HepG2 (cell line): Measurements from ENCODE around the gene CD200. TPM values are rescaled to one million over a fixed set of nuclear protein-coding genes. Genes with fewer than 3 reads are reported as not detected.

Experiments
- ATAC-seq: fragments of 200-7000 bp; cut with Tn5 transposase; 3 replicates; pipeline ENCODE4 v1.9.1; 2020; ENCODE audit warnings: mild to moderate bottlenecking, moderate library complexity
- BruUV-seq: library from RNA; stranded (reverse); fragments of 400-500 nt; replicated peaks from 2 replicates; lab custom pipeline; 2021; lab: Mats Ljungman, UMichigan
- CTCF ChIA-PET: fragments of 300-600 bp; formaldehyde crosslinking; extraction: SDS; loops from one replicate; lab custom pipeline; 2021; ENCODE audit warnings: low total read pairs, inconsistent platforms, low intra/inter-chr PET ratio; lab: Yijun Ruan, JAX
- POLR2A ChIA-PET: fragments of 350-600 bp; sonication (Branson Sonifier 250); formaldehyde crosslinking; loops from one replicate; lab custom pipeline; 2020; ENCODE audit warnings: antibody characterized with exemption, inconsistent platforms; lab: Yijun Ruan, JAX
- DNase-seq: peaks from one replicate; pipeline ENCODE4 v3.0.0-alpha.2; 2015; ENCODE audit warnings: low spot score
- FAIRE-seq: peaks from 3 replicates; lab custom pipeline; 2011; peaks lifted over from hg19 to GRCh38; lab: Jason Lieb, UNC
- H2AFZ ChIP-seq: one replicate; pipeline ENCODE4 v1.6.1; 2011; ENCODE audit warnings: low read length, inconsistent platforms
- H3K27ac ChIP-seq: fragments of 300-600 bp; 3 replicates; pipeline ENCODE4 v1.8.0; 2011; ENCODE audit warnings: mixed run types, mild to moderate bottlenecking, mixed read lengths, low read length, inconsistent platforms; ENCODE audit not compliant: insufficient read depth; ENCODE audit errors: extremely low read length
- H3K27me3 ChIP-seq, 2 experiments: fragments of 200-600 bp in 1 of 2; 2 replicates in 1 of 2; 3 replicates in 1 of 2; pipeline versions ENCODE4 v1.6.0 to v1.8.0; 2011; ENCODE audit warnings: low read length in 2 of 2, mild to moderate bottlenecking in 2 of 2, moderate library complexity in 2 of 2, inconsistent platforms in 1 of 2; ENCODE audit not compliant: insufficient read depth in 2 of 2, control insufficient read depth in 1 of 2
- H3K36me3 ChIP-seq, 2 experiments: fragments of 200-600 bp in 1 of 2; replicated peaks in 1 of 2; 2 replicates in 1 of 2; 3 replicates in 1 of 2; pipeline versions ENCODE4 v1.5.1 to v1.8.0; 2011; ENCODE audit warnings: low read length in 2 of 2, inconsistent platforms in 1 of 2; ENCODE audit not compliant: insufficient read depth in 2 of 2, control insufficient read depth in 1 of 2
- H3K4me1 ChIP-seq: 2 replicates; pipeline ENCODE4 v1.5.1; 2012; ENCODE audit warnings: low read length, inconsistent platforms; ENCODE audit not compliant: insufficient read depth
- H3K4me2 ChIP-seq: 2 replicates; pipeline ENCODE4 v1.6.0; 2011; ENCODE audit warnings: low read depth, low read length, inconsistent platforms
- H3K4me3 ChIP-seq, 3 experiments: fragments of 200-600 bp in 1 of 3; sonication (generic), shearing (Covaris generic) in 1 of 3; replicated peaks in 1 of 3; 2 replicates each; pipeline ENCODE4 v1.5.1; 2011 to 2016; ENCODE audit warnings: low read length in 3 of 3, inconsistent platforms in 2 of 3, low read depth in 2 of 3, mild to moderate bottlenecking in 2 of 3, control low read depth in 1 of 3, mixed read lengths in 1 of 3; ENCODE audit not compliant: insufficient read depth in 1 of 3
- H3K79me2 ChIP-seq: one replicate; pipeline ENCODE4 v1.6.1; 2011; ENCODE audit warnings: low read length, inconsistent platforms; ENCODE audit not compliant: insufficient read depth
- H3K9ac ChIP-seq: 2 replicates; pipeline ENCODE4 v1.6.0; 2011; ENCODE audit warnings: mild to moderate bottlenecking, low read depth, low read length, inconsistent platforms; ENCODE audit not compliant: insufficient read depth
- H3K9me3 ChIP-seq: 2 replicates; pipeline ENCODE4 v1.5.1; 2012; ENCODE audit warnings: mild to moderate bottlenecking, low read length
- H4K20me1 ChIP-seq: 2 replicates; pipeline ENCODE4 v1.6.0; 2011; ENCODE audit warnings: inconsistent platforms, mild to moderate bottlenecking, low read length, moderate library complexity; ENCODE audit not compliant: insufficient read depth
- GABPA ChIP-seq, 2 experiments: IDR thresholded peaks; 2 replicates each; pipeline ENCODE4 v1.6.1; 2011 to 2016; ENCODE audit warnings: low read depth in 2 of 2, low read length in 1 of 2, missing biosample characterization in 1 of 2, missing genetic modification characterization in 1 of 2
- MYC ChIP-seq: sonication (generic); formaldehyde crosslinking; IDR thresholded peaks from 2 replicates; pipeline ENCODE4 v1.9.0; 2021; ENCODE audit warnings: missing genetic modification reagents, borderline replicate concordance
- NFYB ChIP-seq: sonication (generic); formaldehyde crosslinking; IDR thresholded peaks from 2 replicates; pipeline ENCODE4 v1.4.0; 2020; ENCODE audit warnings: missing genetic modification reagents
- PHB2 ChIP-seq: fragments of 450-650 bp; IDR thresholded peaks from 2 replicates; pipeline ENCODE4 v1.6.1; 2018; ENCODE audit not compliant: partially characterized antibody
- TGIF2 ChIP-seq: IDR thresholded peaks from 2 replicates; pipeline ENCODE4 v1.6.1; 2016; ENCODE audit warnings: control low read depth, missing compliant biosample characterization
- THAP7 ChIP-seq: sonication (generic); formaldehyde crosslinking; IDR thresholded peaks from 2 replicates; pipeline ENCODE4 v1.8.1; 2023; ENCODE audit warnings: mild to moderate bottlenecking, missing genetic modification reagents
- ZBTB8A ChIP-seq: sonication (generic); formaldehyde crosslinking; IDR thresholded peaks from 2 replicates; pipeline ENCODE4 v1.4.0; 2020; ENCODE audit warnings: mild to moderate bottlenecking, low read depth, missing genetic modification reagents, borderline replicate concordance
- ZFY ChIP-seq: sonication (generic); formaldehyde crosslinking; IDR thresholded peaks from 2 replicates; pipeline ENCODE4 v1.4.0; 2020; ENCODE audit warnings: missing genetic modification reagents
- ZGPAT ChIP-seq: IDR thresholded peaks from 2 replicates; pipeline ENCODE4 v1.6.1; 2016; ENCODE audit warnings: mild to moderate bottlenecking
- ZNF230 ChIP-seq: sonication (generic); formaldehyde crosslinking; IDR thresholded peaks from 2 replicates; pipeline ENCODE4 v1.4.0; 2020; ENCODE audit warnings: mild to moderate bottlenecking, missing genetic modification reagents
- ZNF510 ChIP-seq: sonication (generic); formaldehyde crosslinking; IDR thresholded peaks from 2 replicates; pipeline ENCODE4 v1.4.0; 2020; ENCODE audit warnings: low read depth, mild to moderate bottlenecking, missing genetic modification reagents
- WGBS: methylation state at CpG from one replicate; pipeline ENCODE4 v1.1.6; 2017; ENCODE audit warnings: low lambda C conversion rate; 5-methylcytosine and 5-hydroxymethylcytosine counted together
- in situ Hi-C: cut with HindIII; loops from 2 replicates; pipeline ENCODE4 v1.10.0; 2017; ENCODE audit warnings: low pct_unique_long_range_greater_than_20kb; ENCODE audit not compliant: extremely low pct_ligation_motif_present
- intact Hi-C: fragments of 100-400 bp; cut with micrococcal nuclease; formaldehyde crosslinking; loops from one replicate; pipeline ENCODE4 v1.10.0; 2022; ENCODE audit not compliant: unreplicated experiment
- polyA plus RNA-seq, 8 experiments: library from polyadenylated mRNA; depleted of rRNA in 3 of 8; stranded (reverse) in 7 of 8; unstranded in 1 of 8; fragments of >200 nt; fragmentation: Illumina TruSeq in 4 of 8; extraction: Trizol in 4 of 8; gene quantifications; 2 replicates each; pipeline versions ENCODE4 v1.2.1 to v1.2.3, GENCODE V29; 2011 to 2016; ENCODE audit warnings: low read depth in 4 of 8, missing spikeins in 1 of 8, mixed read lengths in 1 of 8; ENCODE audit not compliant: insufficient read depth in 1 of 8
- total RNA-seq, 5 experiments: library from RNA; depleted of rRNA; stranded (reverse); fragments of >200 nt; fragmentation: Illumina TruSeq; extraction: Trizol; gene quantifications; 2 replicates each; pipeline ENCODE4 v1.2.3, GENCODE V29; 2016; ENCODE audit warnings: low read depth in 1 of 5
- TF ChIP-seq, protein P1 (sequence below): sonication (generic); formaldehyde crosslinking; IDR thresholded peaks from 2 replicates; pipeline ENCODE4; 2020; ENCODE audit warnings: missing genetic modification reagents, mild to moderate bottlenecking, borderline replicate concordance
- TF ChIP-seq, protein P2 (sequence below): sonication (generic); formaldehyde crosslinking; IDR thresholded peaks from 2 replicates; pipeline ENCODE4 v1.4.0; 2020; ENCODE audit warnings: low read depth, mild to moderate bottlenecking, missing genetic modification reagents

CD200 gene
- total and polyA plus RNA-seq, 2 of the 13 experiments (the other 11 are each of a cell fraction or from before 2014, with no cell fraction given): not detected

DNA sequence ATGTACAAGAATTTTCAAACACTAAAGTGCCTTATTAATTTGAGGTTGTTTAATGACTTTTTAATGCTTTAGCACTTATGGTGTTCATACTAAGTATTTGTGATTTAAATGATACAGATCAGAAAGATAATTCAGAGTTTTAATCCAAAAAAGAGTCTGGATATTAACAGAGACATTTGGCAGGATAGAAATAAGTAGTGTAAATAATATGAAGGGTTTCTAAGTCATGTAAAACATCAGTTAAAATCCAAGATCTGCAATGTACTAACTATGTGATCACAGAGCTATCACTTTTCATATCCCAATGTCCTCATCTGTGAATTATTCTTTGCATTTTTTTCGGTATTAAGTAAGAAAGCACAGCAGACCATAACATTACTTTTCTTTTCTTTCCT is 62.9 kb downstream of the CD200 start:
- ATAC-seq (no peak), FAIRE-seq (no peak), DNase-seq (no peak)
- intact Hi-C loops: no loop called here
- Histone ChIP-seq H3K9me3 (no peaks in the 10 kb centered on the region), H3K4me1 (no peaks in the 10 kb centered on the region), H3K9ac (no peak overlapping the region), H3K36me3 (no peaks in the 10 kb centered on the region)
- POLR2A ChIA-PET: no interaction called here
- TF ChIP-seq, protein P1, sequence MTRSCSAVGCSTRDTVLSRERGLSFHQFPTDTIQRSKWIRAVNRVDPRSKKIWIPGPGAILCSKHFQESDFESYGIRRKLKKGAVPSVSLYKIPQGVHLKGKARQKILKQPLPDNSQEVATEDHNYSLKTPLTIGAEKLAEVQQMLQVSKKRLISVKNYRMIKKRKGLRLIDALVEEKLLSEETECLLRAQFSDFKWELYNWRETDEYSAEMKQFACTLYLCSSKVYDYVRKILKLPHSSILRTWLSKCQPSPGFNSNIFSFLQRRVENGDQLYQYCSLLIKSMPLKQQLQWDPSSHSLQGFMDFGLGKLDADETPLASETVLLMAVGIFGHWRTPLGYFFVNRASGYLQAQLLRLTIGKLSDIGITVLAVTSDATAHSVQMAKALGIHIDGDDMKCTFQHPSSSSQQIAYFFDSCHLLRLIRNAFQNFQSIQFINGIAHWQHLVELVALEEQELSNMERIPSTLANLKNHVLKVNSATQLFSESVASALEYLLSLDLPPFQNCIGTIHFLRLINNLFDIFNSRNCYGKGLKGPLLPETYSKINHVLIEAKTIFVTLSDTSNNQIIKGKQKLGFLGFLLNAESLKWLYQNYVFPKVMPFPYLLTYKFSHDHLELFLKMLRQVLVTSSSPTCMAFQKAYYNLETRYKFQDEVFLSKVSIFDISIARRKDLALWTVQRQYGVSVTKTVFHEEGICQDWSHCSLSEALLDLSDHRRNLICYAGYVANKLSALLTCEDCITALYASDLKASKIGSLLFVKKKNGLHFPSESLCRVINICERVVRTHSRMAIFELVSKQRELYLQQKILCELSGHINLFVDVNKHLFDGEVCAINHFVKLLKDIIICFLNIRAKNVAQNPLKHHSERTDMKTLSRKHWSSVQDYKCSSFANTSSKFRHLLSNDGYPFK: no peak
- TF ChIP-seq ZFY: no peak
- TF ChIP-seq GABPA (IDR thresholded peaks at IDR 0.05; ENCODE audit: low read depth, low read length): no peak
- no peak for TF ChIP-seq GABPA (CRISPR knock-in tag; IDR thresholded peaks at IDR 0.05; ENCODE audit: low read depth)
- no peak for TF ChIP-seq PHB2
- TF ChIP-seq MYC (CRISPR knock-in tag): no peak
- TF ChIP-seq, all 625 proteins: peak for 0
- 3% methylated on average over 1 of the region's 1 CpG for WGBS
- H3K27me3 ChIP-seq: no peaks in the 10 kb centered on the region
- in situ Hi-C loops: no loop called here
- no peaks in the 10 kb centered on the region for H4K20me1 ChIP-seq
- CTCF ChIA-PET: no interaction called here
- no peaks in the 10 kb centered on the region for H3K79me2 ChIP-seq
- H3K4me2 ChIP-seq: no peak overlapping the region
- no TSS peak for BruUV-seq
- no peak overlapping the region for H2AFZ ChIP-seq
- H3K4me3 ChIP-seq: no peak overlapping the region
- H3K27ac ChIP-seq: no peak overlapping the region

DNA sequence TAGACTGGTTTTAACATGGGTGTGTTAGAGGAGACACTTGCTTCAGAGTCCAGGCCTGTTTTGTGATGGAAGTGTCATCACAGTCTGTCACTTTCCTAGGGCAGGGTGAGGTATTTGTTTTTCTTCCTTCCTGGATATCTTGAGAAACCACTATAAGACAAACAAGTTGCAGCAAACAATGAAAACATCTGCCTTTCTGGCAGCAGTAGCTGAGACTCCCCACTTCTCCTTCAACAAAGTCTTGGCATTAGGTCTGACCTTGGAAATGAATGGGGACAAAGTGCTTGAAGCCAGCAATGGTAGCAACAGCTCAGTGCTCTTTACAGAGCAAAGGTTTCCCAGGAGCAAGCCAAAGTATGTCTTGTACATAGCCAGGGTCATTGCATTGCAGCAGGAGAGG is 64.6 kb downstream of the CD200 start:
- DNase-seq (no peak), FAIRE-seq (no peak), ATAC-seq (no peak)
- H3K4me3 ChIP-seq: no peak overlapping the region
- BruUV-seq: no TSS peak
- in situ Hi-C loops: no loop called here
- no peak overlapping the region for H3K9ac ChIP-seq
- no peaks in the 10 kb centered on the region for H3K9me3 ChIP-seq
- H3K4me2 ChIP-seq: no peak overlapping the region
- CTCF ChIA-PET: no interaction called here
- H4K20me1 ChIP-seq: no peaks in the 10 kb centered on the region
- intact Hi-C loops: no loop called here
- H3K27ac ChIP-seq: no peak overlapping the region
- H3K4me1 ChIP-seq: no peaks in the 10 kb centered on the region
- POLR2A ChIA-PET: no interaction called here
- no peaks in the 10 kb centered on the region for H3K36me3 ChIP-seq
- no peaks in the 10 kb centered on the region for H3K27me3 ChIP-seq
- no peak overlapping the region for H2AFZ ChIP-seq
- no peaks in the 10 kb centered on the region for H3K79me2 ChIP-seq
- no peak for TF ChIP-seq ZBTB8A (CRISPR knock-in tag)
- no peak for TF ChIP-seq THAP7
- TF ChIP-seq, protein P2, sequence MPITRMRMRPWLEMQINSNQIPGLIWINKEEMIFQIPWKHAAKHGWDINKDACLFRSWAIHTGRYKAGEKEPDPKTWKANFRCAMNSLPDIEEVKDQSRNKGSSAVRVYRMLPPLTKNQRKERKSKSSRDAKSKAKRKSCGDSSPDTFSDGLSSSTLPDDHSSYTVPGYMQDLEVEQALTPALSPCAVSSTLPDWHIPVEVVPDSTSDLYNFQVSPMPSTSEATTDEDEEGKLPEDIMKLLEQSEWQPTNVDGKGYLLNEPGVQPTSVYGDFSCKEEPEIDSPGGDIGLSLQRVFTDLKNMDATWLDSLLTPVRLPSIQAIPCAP: no peak
- TF ChIP-seq NFYB: no peak
- no peak for TF ChIP-seq TGIF2
- no peak for TF ChIP-seq ZNF230 (CRISPR knock-in tag)
- TF ChIP-seq ZNF510 (CRISPR knock-in tag): no peak
- no peak for TF ChIP-seq ZGPAT
